ENCODE measurements around the gene KLHL29. TPM values are rescaled to one million over a fixed set of nuclear protein-coding genes. Genes with fewer than 3 reads are reported as not detected.

Gene KLHL29
- total RNA-seq, 2 experiments from 2014 or later: 0.23 to 0.66 TPM

DNA sequence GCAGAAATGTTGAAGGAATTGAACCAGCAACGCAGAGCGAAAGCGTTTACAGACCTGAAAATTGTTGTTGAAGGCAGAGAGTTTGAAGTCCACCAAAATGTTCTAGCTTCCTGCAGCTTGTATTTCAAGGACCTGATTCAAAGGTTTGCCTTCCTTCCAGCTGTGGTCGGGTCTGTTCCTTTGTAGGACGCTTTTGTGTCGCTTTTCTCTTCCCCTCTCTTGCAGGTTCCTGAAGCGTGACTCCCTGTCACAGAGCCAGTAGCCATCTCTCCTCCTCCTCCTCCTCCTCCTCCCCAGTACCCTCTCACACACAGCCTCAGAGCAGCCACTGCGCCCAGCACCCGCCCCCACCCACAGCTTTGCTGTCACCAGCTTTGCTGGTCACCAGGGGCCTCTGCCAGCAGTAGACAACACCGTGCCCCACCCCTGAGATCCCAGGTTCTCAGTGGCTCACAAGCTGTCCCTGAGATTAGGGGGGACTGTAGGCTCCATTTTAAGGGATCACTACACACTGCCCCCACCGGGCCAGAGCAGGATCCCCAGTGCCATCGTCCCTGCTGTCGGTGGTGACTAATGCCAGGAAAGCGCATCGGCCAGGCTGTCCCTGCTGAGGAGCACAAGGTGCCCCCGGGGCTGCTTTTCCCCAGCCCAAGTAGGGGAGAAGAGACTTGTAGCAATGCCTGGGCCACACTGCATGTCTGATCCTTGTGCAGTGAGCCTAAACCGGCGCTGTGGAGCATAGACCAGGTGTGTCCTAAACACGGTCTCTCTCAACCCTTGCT, 299.6 kb downstream of the KLHL29 start:
- Histone ChIP-seq H3K4me3 (ENCODE audit: low read depth, low read length, poor library complexity, severe bottlenecking) (no peak overlapping the region), H3K4me2 (ENCODE audit: low read length) (no peak overlapping the region), H4K20me1 (ENCODE audit: insufficient read depth, low read length) (no peaks in the 10 kb centered on the region), H3K9me2 (ENCODE audit: insufficient read depth, low read length) (no peaks in the 10 kb centered on the region), H3K36me3 (ENCODE audit: insufficient read depth, low read length) (no peaks in the 10 kb centered on the region), H3K27ac (ENCODE audit: low read depth, low read length, poor library complexity, severe bottlenecking) (no peak overlapping the region), H2AFZ (ENCODE audit: low read length) (no peak overlapping the region), H3K79me2 (ENCODE audit: insufficient read depth, low read depth, low read length) (no peaks in the 10 kb centered on the region), H3K9me3 (ENCODE audit: low read length) (no peaks in the 10 kb centered on the region), H3K4me1 (ENCODE audit: insufficient read depth, low read length, poor library complexity, severe bottlenecking) (no peaks in the 10 kb centered on the region)
- BruUV-seq (replicated peaks): no TSS peak
- TF ChIP-seq CTCF (conservative IDR thresholded peaks at IDR 0.05; ENCODE audit: low read length) (no peak), EZH2phosphoT487 (IDR thresholded peaks at IDR 0.05; ENCODE audit: borderline replicate concordance, low read depth, low read length) (no peak)
- ChIA-PET POLR2A (interaction anchor here (0.7 kb wide), 1 partner anchor 322 kb away, joined by 4 read pairs; no protein-coding TSS in a partner anchor), CTCF (ENCODE audit: unreplicated experiment) (no interaction called here)
- intact Hi-C loops (cut with micrococcal nuclease; ENCODE audit: unreplicated experiment): no loop called here
- DNase-seq (ENCODE audit: low spot score): no peak

DNA sequence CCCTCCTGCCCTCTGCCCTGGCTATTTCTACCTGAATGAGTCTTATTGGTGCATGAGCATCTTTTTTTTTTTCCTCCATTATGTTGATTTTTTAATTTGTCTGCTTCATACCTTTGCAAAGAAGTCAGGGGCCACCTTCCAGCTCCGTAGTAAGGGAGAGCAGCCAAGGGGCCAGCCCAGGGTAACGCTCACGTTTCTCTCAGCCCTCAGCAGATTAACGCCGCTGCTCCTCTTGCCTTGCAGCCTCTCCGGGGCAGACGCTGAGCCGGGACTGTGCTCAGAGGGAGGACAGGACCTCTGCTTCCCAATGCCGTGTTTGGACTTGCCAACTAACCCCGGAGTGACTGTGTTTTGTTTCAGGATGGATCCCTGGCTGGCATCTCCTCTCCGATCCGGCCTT, 300.2 kb downstream of the KLHL29 start:
- ChIA-PET CTCF (ENCODE audit: unreplicated experiment) (no interaction called here), POLR2A (no interaction called here)
- no TSS peak for BruUV-seq (replicated peaks)
- Histone ChIP-seq H3K27ac (ENCODE audit: low read depth, low read length, poor library complexity, severe bottlenecking) (no peak overlapping the region), H3K4me3 (ENCODE audit: low read depth, low read length, poor library complexity, severe bottlenecking) (no peak overlapping the region), H3K4me2 (ENCODE audit: low read length) (no peak overlapping the region), H3K4me1 (ENCODE audit: insufficient read depth, low read length, poor library complexity, severe bottlenecking) (no peaks in the 10 kb centered on the region), H4K20me1 (ENCODE audit: insufficient read depth, low read length) (no peaks in the 10 kb centered on the region), H2AFZ (ENCODE audit: low read length) (no peak overlapping the region), H3K36me3 (ENCODE audit: insufficient read depth, low read length) (no peaks in the 10 kb centered on the region), H3K9me3 (ENCODE audit: low read length) (no peaks in the 10 kb centered on the region), H3K79me2 (ENCODE audit: insufficient read depth, low read depth, low read length) (no peaks in the 10 kb centered on the region), H3K9me2 (ENCODE audit: insufficient read depth, low read length) (no peaks in the 10 kb centered on the region)
- DNase-seq (ENCODE audit: low spot score): no peak
- no peak for TF ChIP-seq EZH2phosphoT487 (IDR thresholded peaks at IDR 0.05; ENCODE audit: borderline replicate concordance, low read depth, low read length)
- TF ChIP-seq CTCF (conservative IDR thresholded peaks at IDR 0.05; ENCODE audit: low read length): no peak
- intact Hi-C loops (cut with micrococcal nuclease; ENCODE audit: unreplicated experiment): no loop called here

GRCh38 chr2:23685706-23686105, 300.7 kb downstream of the KLHL29 start:
- Histone ChIP-seq H3K27ac (ENCODE audit: low read depth, low read length, poor library complexity, severe bottlenecking) (no peak overlapping the region), H3K4me2 (ENCODE audit: low read length) (no peak overlapping the region), H3K9me2 (ENCODE audit: insufficient read depth, low read length) (no peaks in the 10 kb centered on the region), H3K4me1 (ENCODE audit: insufficient read depth, low read length, poor library complexity, severe bottlenecking) (no peaks in the 10 kb centered on the region), H3K4me3 (ENCODE audit: low read depth, low read length, poor library complexity, severe bottlenecking) (no peak overlapping the region), H2AFZ (ENCODE audit: low read length) (no peak overlapping the region), H3K36me3 (ENCODE audit: insufficient read depth, low read length) (no peaks in the 10 kb centered on the region), H3K9me3 (ENCODE audit: low read length) (no peaks in the 10 kb centered on the region), H3K79me2 (ENCODE audit: insufficient read depth, low read depth, low read length) (no peaks in the 10 kb centered on the region), H4K20me1 (ENCODE audit: insufficient read depth, low read length) (no peaks in the 10 kb centered on the region)
- CTCF ChIA-PET (ENCODE audit: unreplicated experiment): no interaction called here
- no TSS peak for BruUV-seq (replicated peaks)
- intact Hi-C loops (cut with micrococcal nuclease; ENCODE audit: unreplicated experiment): no loop called here
- DNase-seq (ENCODE audit: low spot score): no peak
- POLR2A ChIA-PET: no interaction called here
- TF ChIP-seq EZH2phosphoT487 (IDR thresholded peaks at IDR 0.05; ENCODE audit: borderline replicate concordance, low read depth, low read length) (no peak), CTCF (conservative IDR thresholded peaks at IDR 0.05; ENCODE audit: low read length) (no peak)

All from OCI-LY7 (cell line).